ENCODE results near the gene IRF8.

IRF8 gene

DNA sequence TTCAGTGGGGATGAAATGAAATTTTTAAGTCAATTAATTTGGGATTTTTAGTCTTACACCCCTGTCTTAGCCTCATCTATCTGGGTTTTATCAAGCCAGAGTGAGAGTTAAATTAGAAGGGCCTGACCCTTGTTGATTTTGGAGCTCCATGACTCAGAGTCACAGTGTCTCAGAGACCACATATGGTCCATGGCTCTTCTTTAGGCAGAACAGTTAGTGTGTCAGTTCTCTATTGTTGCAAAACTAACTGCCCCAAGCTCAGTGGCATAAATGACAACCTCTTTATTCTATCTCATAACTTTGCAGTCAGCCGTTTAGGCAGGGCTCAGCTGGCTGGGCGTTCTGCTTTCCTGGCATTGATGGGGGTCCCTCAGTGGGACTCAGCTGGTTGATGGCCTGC lies 44.7 kb downstream of the IRF8 start:
- no peak for TF ChIP-seq CTCF (IDR thresholded peaks at IDR 0.05; ENCODE audit: low read depth, low read length)
- no peak for DNase-seq
- H3K4me1 ChIP-seq, result no peaks in the 10 kb centered on the region
- no peaks in the 10 kb centered on the region for H3K36me3 ChIP-seq
- H3K27me3 ChIP-seq, result peaks cover 62% of the 10 kb centered on the region
- H3K4me3 ChIP-seq (ENCODE audit: low read depth, low read length), result no peak overlapping the region
- H3K9me3 ChIP-seq, result no peaks in the 10 kb centered on the region

DNA sequence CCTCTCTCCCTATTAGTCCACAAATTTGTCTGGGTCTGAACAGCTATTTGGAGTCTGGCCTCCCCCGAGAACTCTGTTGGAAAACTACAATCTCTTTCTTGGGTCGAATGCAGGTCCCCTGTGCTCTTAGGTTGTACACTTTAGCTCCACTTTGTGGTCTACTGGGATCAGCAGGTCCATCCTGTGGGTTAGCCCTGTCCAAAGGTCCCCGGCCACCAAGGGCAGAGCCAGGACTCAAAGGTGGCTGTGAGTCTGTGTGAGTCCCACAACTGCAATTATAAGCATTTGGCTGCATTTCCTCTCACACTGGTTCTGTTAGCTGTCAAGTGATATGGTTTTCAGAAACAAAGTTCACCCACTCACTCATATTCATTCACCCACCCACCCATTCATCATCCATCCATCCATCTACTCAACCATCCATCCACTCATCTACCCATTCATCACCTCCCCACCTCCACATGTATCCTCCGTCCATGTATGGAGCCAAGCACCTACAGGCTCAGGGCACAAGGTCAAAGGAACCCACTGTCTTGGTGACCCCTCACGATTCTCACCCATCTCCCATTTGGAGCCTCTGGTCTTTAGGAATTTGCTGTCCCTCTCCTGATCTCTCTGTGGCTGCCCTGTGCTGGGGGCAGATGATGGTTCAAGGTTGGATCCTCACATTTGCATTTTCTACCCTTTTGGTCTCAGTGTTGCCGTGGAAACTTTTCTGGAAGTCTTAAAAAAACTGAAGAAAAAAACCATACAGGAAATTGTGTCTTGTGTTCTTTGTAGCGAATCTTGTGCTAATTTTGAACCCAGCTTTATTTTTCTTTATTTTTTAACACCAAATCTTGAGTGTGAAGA lies 45.8 kb downstream of the IRF8 start:
- no peak for TF ChIP-seq CTCF (IDR thresholded peaks at IDR 0.05; ENCODE audit: low read depth, low read length)
- Histone ChIP-seq H3K9me3 (no peaks in the 10 kb centered on the region), H3K36me3 (no peaks in the 10 kb centered on the region), H3K27me3 (peaks cover 72% of the 10 kb centered on the region), H3K4me3 (ENCODE audit: low read depth, low read length) (no peak overlapping the region), H3K4me1 (no peaks in the 10 kb centered on the region)
- no peak for DNase-seq

DNA sequence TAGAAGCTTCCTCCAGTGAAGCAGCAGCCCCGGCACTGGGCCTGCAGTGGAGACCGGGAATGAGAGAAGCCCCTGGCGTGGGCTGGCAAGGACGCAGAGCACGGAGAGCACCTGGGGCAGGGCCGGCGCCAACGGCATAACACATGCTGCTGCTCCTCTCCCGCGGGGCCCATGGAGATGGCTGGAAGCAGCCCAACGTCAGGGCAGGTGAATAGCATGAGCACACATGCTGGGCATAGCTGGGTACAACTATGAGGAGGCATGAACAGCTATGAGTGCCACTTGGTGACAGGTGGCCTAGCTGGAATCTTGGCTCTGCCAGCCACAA lies 46.4 kb downstream of the IRF8 start:
- no peaks in the 10 kb centered on the region for H3K4me1 ChIP-seq
- H3K4me3 ChIP-seq (ENCODE audit: low read depth, low read length), result no peak overlapping the region
- no peak for DNase-seq
- H3K9me3 ChIP-seq, result no peaks in the 10 kb centered on the region
- no peaks in the 10 kb centered on the region for H3K36me3 ChIP-seq
- peaks cover 74% of the 10 kb centered on the region for H3K27me3 ChIP-seq
- TF ChIP-seq CTCF (IDR thresholded peaks at IDR 0.05; ENCODE audit: low read depth, low read length), result no peak

DNA sequence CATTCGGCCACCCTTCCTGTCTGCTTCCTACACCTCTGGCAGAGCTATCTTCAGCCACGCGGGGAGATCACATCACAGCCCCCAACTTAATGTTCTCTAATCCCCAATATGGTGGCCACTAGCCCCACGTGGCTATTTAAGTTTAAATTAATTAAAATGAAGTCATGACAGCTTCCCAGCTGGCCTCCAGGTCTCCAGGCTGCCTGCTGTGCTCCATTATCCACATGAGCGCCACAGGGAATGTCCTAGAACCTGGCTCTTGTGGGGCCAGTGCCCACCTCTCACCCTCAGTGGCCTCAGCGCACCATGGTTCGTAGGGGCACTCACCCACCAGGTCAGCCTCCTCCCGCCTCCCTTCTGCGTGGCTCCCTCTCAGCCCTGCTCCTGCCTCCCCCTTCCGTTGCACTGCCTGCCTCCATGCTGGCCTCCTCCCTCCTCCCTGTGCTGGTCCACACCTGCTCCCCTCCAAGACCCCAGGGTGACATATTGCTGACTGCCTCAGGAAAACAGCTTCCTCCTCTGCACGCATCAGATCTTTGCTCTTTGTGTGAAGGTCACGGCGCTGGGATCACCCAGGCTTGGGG lies 47.7 kb downstream of the IRF8 start:
- DNase-seq, result no peak
- Histone ChIP-seq H3K4me1 (no peaks in the 10 kb centered on the region), H3K9me3 (no peaks in the 10 kb centered on the region), H3K27me3 (peaks cover 73% of the 10 kb centered on the region), H3K4me3 (ENCODE audit: low read depth, low read length) (no peak overlapping the region), H3K36me3 (no peaks in the 10 kb centered on the region)
- TF ChIP-seq CTCF (IDR thresholded peaks at IDR 0.05; ENCODE audit: low read depth, low read length), result no peak

GRCh38 chr16:85947230-85948137 lies 48.5 kb downstream of the IRF8 start:
- peaks cover 70% of the 10 kb centered on the region for H3K27me3 ChIP-seq

More at GRCh38 chr16:85947230-85948137, 48.5 kb downstream of the IRF8 start:
- no peak for TF ChIP-seq CTCF (IDR thresholded peaks at IDR 0.05; ENCODE audit: low read depth, low read length)
- no peaks in the 10 kb centered on the region for H3K36me3 ChIP-seq
- no peaks in the 10 kb centered on the region for H3K4me1 ChIP-seq
- no peak for DNase-seq
- no peaks in the 10 kb centered on the region for H3K9me3 ChIP-seq
- H3K4me3 ChIP-seq (ENCODE audit: low read depth, low read length), result no peak overlapping the region
